CD4-positive, CD25-positive, alpha-beta regulatory T cell (primary cell): ENCODE data around the gene AVPR1B. TPM values are rescaled to one million over a fixed set of nuclear protein-coding genes. Genes with fewer than 3 reads are reported as not detected.
"Not testable (repeated sequence)": the region's sequence is repeated elsewhere in the genome, so short reads cannot be mapped to it uniquely, and the experiment has no call there.

Experiments used
- ATAC-seq, 2 donors: fragments of 150-1000 bp; cut with Tn5 transposase; one replicate each; pipeline ENCODE4 v1.10.0; 2021; ENCODE audit warnings: low read depth in 2 of 2, moderate number of reproducible peaks in 2 of 2, moderate library complexity in 1 of 2
- DNase-seq, 3 donors: peaks; one replicate each; pipeline versions ENCODE4 v3.0.0 to v3.0.0-alpha.2; 2012 to 2022; ENCODE audit warnings: mixed read lengths in 1 of 3
- H3K27ac ChIP-seq: one replicate; pipeline ENCODE4 v1.7.0; 2013; ENCODE audit warnings: mild to moderate bottlenecking, low read length; ENCODE audit not compliant: insufficient read depth, poor library complexity, severe bottlenecking
- H3K27me3 ChIP-seq: one replicate; pipeline ENCODE4 v1.7.0; 2013; ENCODE audit warnings: low read length; ENCODE audit not compliant: control insufficient read depth, insufficient read depth
- H3K36me3 ChIP-seq: one replicate; pipeline ENCODE4 v1.7.0; 2013; ENCODE audit warnings: mild to moderate bottlenecking, low read length, moderate library complexity; ENCODE audit not compliant: control insufficient read depth, insufficient read depth
- H3K4me1 ChIP-seq: 2 replicates; pipeline ENCODE4 v1.7.0; 2013; ENCODE audit warnings: mild to moderate bottlenecking, low read length; ENCODE audit not compliant: insufficient read depth, control insufficient read depth, poor library complexity, severe bottlenecking
- H3K4me3 ChIP-seq: one replicate; pipeline ENCODE4 v1.7.0; 2013; ENCODE audit warnings: low read depth, mild to moderate bottlenecking, low read length, moderate library complexity
- H3K9me3 ChIP-seq, 2 experiments: 1 replicate in 1 of 2; 2 replicates in 1 of 2; pipeline ENCODE4 v1.7.0; 2013; ENCODE audit warnings: low read length in 2 of 2, mild to moderate bottlenecking in 1 of 2, moderate library complexity in 1 of 2; ENCODE audit not compliant: control insufficient read depth in 2 of 2
- H3K27ac Mint-ChIP-seq, 3 donors: one replicate each; pipeline ENCODE4 v1.8.0; 2020 to 2022; ENCODE audit warnings: mild to moderate bottlenecking in 3 of 3, mixed read lengths in 3 of 3, moderate library complexity in 2 of 3
- H3K27me3 Mint-ChIP-seq: one replicate; pipeline ENCODE4 v1.8.0; 2022; ENCODE audit warnings: mild to moderate bottlenecking, mixed read lengths
- H3K36me3 Mint-ChIP-seq: one replicate; pipeline ENCODE4 v1.8.0; 2020; ENCODE audit warnings: mixed read lengths
- H3K4me1 Mint-ChIP-seq, 4 donors: one replicate each; pipeline ENCODE4 v1.8.0; 2020 to 2022; ENCODE audit warnings: mixed read lengths in 4 of 4, mild to moderate bottlenecking in 1 of 4
- H3K4me3 Mint-ChIP-seq, 4 donors: one replicate each; pipeline ENCODE4 v1.8.0; 2020 to 2022; ENCODE audit warnings: mild to moderate bottlenecking in 4 of 4, mixed read lengths in 4 of 4, moderate library complexity in 3 of 4
- H3K9me3 Mint-ChIP-seq, 7 donors: one replicate each; pipeline ENCODE4 v1.8.0; 2020 to 2022; ENCODE audit warnings: mixed read lengths in 7 of 7, mild to moderate bottlenecking in 3 of 7, moderate library complexity in 2 of 7
- polyA plus RNA-seq, 4 donors: library from polyadenylated mRNA; unstranded; fragments of 300-500 nt; fragmentation: Illumina TruSeq; gene quantifications; one replicate each; pipeline ENCODE4 v1.2.3, GENCODE V29; 2021
- total RNA-seq: library from RNA; stranded (reverse); gene quantifications from one replicate; pipeline ENCODE4 v1.2.3, GENCODE V29; 2022

The AVPR1B gene
- total and polyA plus RNA-seq, 5 donors from 2014 or later: not detected

- peaks cover 2% of the 10 kb centered on the region for H3K27me3 ChIP-seq
- H3K36me3 Mint-ChIP-seq: no peaks in the 10 kb centered on the region
- peaks cover 0 to 2% (median 0%) of the 10 kb centered on the region in 7 donors for H3K9me3 Mint-ChIP-seq
- ATAC-seq (no peak), DNase-seq (no peak)
- no peaks in the 10 kb centered on the region for H3K36me3 ChIP-seq
- H3K27me3 Mint-ChIP-seq: no peaks in the 10 kb centered on the region
- no peaks in the 10 kb centered on the region for H3K9me3 ChIP-seq
- peaks cover under 1% of the 10 kb centered on the region for H3K4me1 ChIP-seq
- no peak overlapping the region for H3K27ac Mint-ChIP-seq
- no peak overlapping the region for H3K4me3 ChIP-seq
- H3K27ac ChIP-seq: no peak overlapping the region
- no peak overlapping the region for H3K4me3 Mint-ChIP-seq
- H3K4me1 Mint-ChIP-seq: peaks cover 0 to 3% (median 2%) of the 10 kb centered on the region in 4 donors
Measured at GRCh38 chr1:206074839-206075238, 42.3 kb downstream of the AVPR1B start.

GRCh38 chr1:206070627-206071304 is 46.4 kb downstream of the AVPR1B start:
- no peak overlapping the region for H3K4me3 ChIP-seq
- DNase-seq (no peak), ATAC-seq (no peak)
- H3K36me3 ChIP-seq: no peaks in the 10 kb centered on the region
- H3K27me3 ChIP-seq: peaks cover under 1% of the 10 kb centered on the region
- peaks cover 0 to 2% (median 0%) of the 10 kb centered on the region in 7 donors for H3K9me3 Mint-ChIP-seq
- no peak overlapping the region for H3K27ac ChIP-seq
- H3K4me3 Mint-ChIP-seq: no peak overlapping the region
- H3K9me3 ChIP-seq: no peaks in the 10 kb centered on the region
- no peaks in the 10 kb centered on the region for H3K36me3 Mint-ChIP-seq
- no peak overlapping the region for H3K27ac Mint-ChIP-seq
- H3K27me3 Mint-ChIP-seq: no peaks in the 10 kb centered on the region
- H3K4me1 Mint-ChIP-seq: peaks cover 5 to 18% (median 11%) of the 10 kb centered on the region in 4 donors
- peaks cover 5% of the 10 kb centered on the region for H3K4me1 ChIP-seq

- Mint-ChIP-seq H3K4me3 (no peak overlapping the region), H3K27ac (no peak overlapping the region), H3K27me3 (no peaks in the 10 kb centered on the region), H3K4me1 (peaks cover 5 to 23% (median 11%) of the 10 kb centered on the region in 4 donors), H3K9me3 (peaks cover 0 to 2% (median 0%) of the 10 kb centered on the region in 7 donors), H3K36me3 (no peaks in the 10 kb centered on the region)
- H3K36me3 ChIP-seq: no peaks in the 10 kb centered on the region
- no peak overlapping the region for H3K4me3 ChIP-seq
- DNase-seq: no peak
- H3K27me3 ChIP-seq: no peaks in the 10 kb centered on the region
- no peak for ATAC-seq
- peaks cover 5% of the 10 kb centered on the region for H3K4me1 ChIP-seq
- H3K9me3 ChIP-seq: no peaks in the 10 kb centered on the region
- H3K27ac ChIP-seq: no peak overlapping the region
Measured at GRCh38 chr1:206068314-206068713, 48.9 kb downstream of the AVPR1B start.

GRCh38 chr1:206067486-206068227 is 49.5 kb downstream of the AVPR1B start:
- H3K4me1 Mint-ChIP-seq: peaks cover 5 to 23% (median 11%) of the 10 kb centered on the region in 4 donors
- peak in 1 of 3 donors; percentile 12 for DNase-seq
- no peaks in the 10 kb centered on the region for H3K36me3 Mint-ChIP-seq
- H3K27ac Mint-ChIP-seq: peak overlapping the region in 2 of 3 donors; percentile 5 to 24
- Histone ChIP-seq H3K9me3 (no peaks in the 10 kb centered on the region), H3K36me3 (no peaks in the 10 kb centered on the region), H3K27me3 (no peaks in the 10 kb centered on the region), H3K27ac (no peak overlapping the region), H3K4me1 (peaks cover 5% of the 10 kb centered on the region), H3K4me3 (no peak overlapping the region)
- peaks cover 0 to 3% (median 0%) of the 10 kb centered on the region in 7 donors for H3K9me3 Mint-ChIP-seq
- H3K27me3 Mint-ChIP-seq: no peaks in the 10 kb centered on the region
- peak in 1 of 2 donors; percentile 12 for ATAC-seq
- peak overlapping the region in 1 of 4 donors; percentile 26 for H3K4me3 Mint-ChIP-seq

GRCh38 chr1:206066479-206067171 is 50.6 kb downstream of the AVPR1B start:
- Histone ChIP-seq H3K4me3 (no peak overlapping the region), H3K27ac (no peak overlapping the region), H3K4me1 (peaks cover 5% of the 10 kb centered on the region), H3K36me3 (no peaks in the 10 kb centered on the region), H3K27me3 (no peaks in the 10 kb centered on the region), H3K9me3 (no peaks in the 10 kb centered on the region)
- ATAC-seq (peak; percentile 65 to 70), DNase-seq (peak in 1 of 3 donors; percentile 71)
- Mint-ChIP-seq H3K9me3 (peaks cover 0 to 4% (median 0%) of the 10 kb centered on the region in 7 donors), H3K27me3 (no peaks in the 10 kb centered on the region), H3K36me3 (no peaks in the 10 kb centered on the region), H3K4me3 (no peak overlapping the region), H3K4me1 (peaks cover 5 to 23% (median 11%) of the 10 kb centered on the region in 4 donors), H3K27ac (no peak overlapping the region)

- no peaks in the 10 kb centered on the region for H3K27me3 ChIP-seq
- H3K27ac ChIP-seq: no peak overlapping the region
- Mint-ChIP-seq H3K4me1 (peaks cover 5 to 23% (median 11%) of the 10 kb centered on the region in 4 donors), H3K4me3 (no peak overlapping the region), H3K36me3 (no peaks in the 10 kb centered on the region), H3K27me3 (no peaks in the 10 kb centered on the region), H3K9me3 (peaks cover 0 to 4% (median 0%) of the 10 kb centered on the region in 7 donors), H3K27ac (no peak overlapping the region)
- no peak overlapping the region for H3K4me3 ChIP-seq
- peaks cover 5% of the 10 kb centered on the region for H3K4me1 ChIP-seq
- no peaks in the 10 kb centered on the region for H3K9me3 ChIP-seq
- DNase-seq: no peak
- ATAC-seq: no peak
- H3K36me3 ChIP-seq: no peaks in the 10 kb centered on the region
Measured at GRCh38 chr1:206065547-206066145, 51.5 kb downstream of the AVPR1B start.

- H3K9me3 Mint-ChIP-seq, H3K27me3 Mint-ChIP-seq, H3K27me3 ChIP-seq, H3K27ac Mint-ChIP-seq, ATAC-seq, H3K4me1 ChIP-seq, H3K4me3 ChIP-seq, DNase-seq, H3K36me3 Mint-ChIP-seq, H3K27ac ChIP-seq, H3K36me3 ChIP-seq, H3K9me3 ChIP-seq, H3K4me3 Mint-ChIP-seq: not testable (repeated sequence)
- peaks cover 5 to 23% (median 11%) of the 10 kb centered on the region in 4 donors for H3K4me1 Mint-ChIP-seq
Measured at GRCh38 chr1:206064501-206064900, 52.7 kb downstream of the AVPR1B start.
